GM19328 (cell line): ENCODE data around the gene FGF23.

Experiments
- ATAC-seq: cut with Tn5 transposase; IDR thresholded peaks from one replicate; pipeline ENCODE4 v1.9.1; 2021; ENCODE audit warnings: mild to moderate bottlenecking, moderate library complexity; ENCODE audit not compliant: unreplicated experiment

The FGF23 gene

GRCh38 chr12:4320497-4320852, 59.0 kb downstream of the FGF23 start:
- ATAC-seq = peak; percentile 26
